Measurements from ENCODE around the gene TRPC1. TPM values are rescaled to one million over a fixed set of nuclear protein-coding genes. Genes with fewer than 3 reads are reported as not detected.

TRPC1 gene
- polyA plus RNA-seq, 1 donor from 2014 or later, result 37.2 TPM

DNA sequence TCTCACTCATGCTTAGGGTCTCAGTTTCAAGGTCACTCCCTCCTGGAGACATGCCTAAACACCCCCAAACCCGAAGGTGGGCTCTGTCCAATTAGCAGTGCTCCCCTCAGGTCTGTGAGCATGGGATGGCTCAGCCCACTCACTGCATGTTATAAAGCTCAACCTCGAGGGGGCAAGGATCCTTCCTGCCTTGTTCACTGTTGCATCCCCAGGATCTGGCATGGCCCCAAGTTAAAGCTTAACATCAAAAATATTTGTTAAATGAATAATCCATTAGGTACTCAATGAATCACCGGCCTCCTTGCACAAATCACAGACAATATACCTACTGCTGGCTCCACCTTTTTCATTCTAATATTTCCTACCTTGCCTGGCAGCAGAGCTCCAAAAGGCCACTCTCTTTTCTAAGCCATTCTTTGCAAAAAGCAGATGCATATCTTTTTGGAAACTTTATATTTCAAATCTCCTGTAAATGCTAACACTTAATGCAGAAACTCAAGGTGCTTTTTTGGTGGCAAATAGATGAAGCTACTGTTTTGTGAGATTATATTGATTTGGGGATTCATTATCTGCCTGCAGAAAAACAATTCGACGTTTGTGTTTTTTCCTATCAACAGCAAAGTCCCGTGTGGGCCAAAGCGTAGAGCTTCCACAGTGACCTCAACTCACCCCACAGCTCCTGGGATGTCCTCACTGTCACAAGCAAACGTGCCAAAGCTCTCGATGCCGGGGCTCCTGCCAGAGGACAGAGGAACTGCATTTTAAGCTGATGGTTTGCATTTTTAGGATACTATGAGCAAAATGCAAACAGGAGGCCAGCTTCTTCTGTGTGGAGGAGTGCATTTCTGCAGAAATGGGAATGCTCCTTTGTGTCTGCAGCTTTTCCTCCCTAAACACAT, 129.7 kb downstream of the TRPC1 start:
- Histone ChIP-seq H3K36me3 (ENCODE audit: insufficient read depth, low read length) (no peaks in the 10 kb centered on the region), H3F3A (ENCODE audit: insufficient read depth, low read length, poor library complexity, severe bottlenecking) (no peaks in the 10 kb centered on the region), H4K20me1 (ENCODE audit: insufficient read depth) (no peaks in the 10 kb centered on the region), H3K27ac (ENCODE audit: low read length) (no peak overlapping the region), H3K79me2 (replicated peaks; ENCODE audit: insufficient read depth, low read length) (no peaks in the 10 kb centered on the region), H2AFZ (ENCODE audit: low read depth, low read length) (no peak overlapping the region), H3K9ac (ENCODE audit: low read length) (no peak overlapping the region), H3K9me2 (ENCODE audit: insufficient read depth, low read length) (no peaks in the 10 kb centered on the region), H3K4me2 (ENCODE audit: low read length) (no peak overlapping the region), H3K9me3 (ENCODE audit: low read length) (no peaks in the 10 kb centered on the region), H3K4me3 (ENCODE audit: low read length) (no peak overlapping the region), H3K27me3 (ENCODE audit: insufficient read depth, low read depth, low read length) (no peaks in the 10 kb centered on the region)
- no peak for TF ChIP-seq POLR2AphosphoS5 (IDR thresholded peaks at IDR 0.05)
- TF ChIP-seq, protein P1, sequence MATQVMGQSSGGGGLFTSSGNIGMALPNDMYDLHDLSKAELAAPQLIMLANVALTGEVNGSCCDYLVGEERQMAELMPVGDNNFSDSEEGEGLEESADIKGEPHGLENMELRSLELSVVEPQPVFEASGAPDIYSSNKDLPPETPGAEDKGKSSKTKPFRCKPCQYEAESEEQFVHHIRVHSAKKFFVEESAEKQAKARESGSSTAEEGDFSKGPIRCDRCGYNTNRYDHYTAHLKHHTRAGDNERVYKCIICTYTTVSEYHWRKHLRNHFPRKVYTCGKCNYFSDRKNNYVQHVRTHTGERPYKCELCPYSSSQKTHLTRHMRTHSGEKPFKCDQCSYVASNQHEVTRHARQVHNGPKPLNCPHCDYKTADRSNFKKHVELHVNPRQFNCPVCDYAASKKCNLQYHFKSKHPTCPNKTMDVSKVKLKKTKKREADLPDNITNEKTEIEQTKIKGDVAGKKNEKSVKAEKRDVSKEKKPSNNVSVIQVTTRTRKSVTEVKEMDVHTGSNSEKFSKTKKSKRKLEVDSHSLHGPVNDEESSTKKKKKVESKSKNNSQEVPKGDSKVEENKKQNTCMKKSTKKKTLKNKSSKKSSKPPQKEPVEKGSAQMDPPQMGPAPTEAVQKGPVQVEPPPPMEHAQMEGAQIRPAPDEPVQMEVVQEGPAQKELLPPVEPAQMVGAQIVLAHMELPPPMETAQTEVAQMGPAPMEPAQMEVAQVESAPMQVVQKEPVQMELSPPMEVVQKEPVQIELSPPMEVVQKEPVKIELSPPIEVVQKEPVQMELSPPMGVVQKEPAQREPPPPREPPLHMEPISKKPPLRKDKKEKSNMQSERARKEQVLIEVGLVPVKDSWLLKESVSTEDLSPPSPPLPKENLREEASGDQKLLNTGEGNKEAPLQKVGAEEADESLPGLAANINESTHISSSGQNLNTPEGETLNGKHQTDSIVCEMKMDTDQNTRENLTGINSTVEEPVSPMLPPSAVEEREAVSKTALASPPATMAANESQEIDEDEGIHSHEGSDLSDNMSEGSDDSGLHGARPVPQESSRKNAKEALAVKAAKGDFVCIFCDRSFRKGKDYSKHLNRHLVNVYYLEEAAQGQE (IDR thresholded peaks at IDR 0.05; ENCODE audit: borderline replicate concordance), result no peak
- no peak for TF ChIP-seq MXI1 (conservative IDR thresholded peaks at IDR 0.05; ENCODE audit: poor library complexity, severe bottlenecking)
- no peak for TF ChIP-seq EZH2 (IDR thresholded peaks at IDR 0.05; ENCODE audit: borderline replicate concordance, insufficient read depth, low read length, poor library complexity, severe bottlenecking)
- TF ChIP-seq TAF1 (IDR thresholded peaks at IDR 0.05; ENCODE audit: low read depth), result no peak
- TF ChIP-seq RAD21 (conservative IDR thresholded peaks at IDR 0.05), result no peak
- TF ChIP-seq SMC3 (conservative IDR thresholded peaks at IDR 0.05; ENCODE audit: poor library complexity), result no peak
- no peak for TF ChIP-seq EP300 (conservative IDR thresholded peaks at IDR 0.05; ENCODE audit: poor library complexity, severe bottlenecking)

DNA sequence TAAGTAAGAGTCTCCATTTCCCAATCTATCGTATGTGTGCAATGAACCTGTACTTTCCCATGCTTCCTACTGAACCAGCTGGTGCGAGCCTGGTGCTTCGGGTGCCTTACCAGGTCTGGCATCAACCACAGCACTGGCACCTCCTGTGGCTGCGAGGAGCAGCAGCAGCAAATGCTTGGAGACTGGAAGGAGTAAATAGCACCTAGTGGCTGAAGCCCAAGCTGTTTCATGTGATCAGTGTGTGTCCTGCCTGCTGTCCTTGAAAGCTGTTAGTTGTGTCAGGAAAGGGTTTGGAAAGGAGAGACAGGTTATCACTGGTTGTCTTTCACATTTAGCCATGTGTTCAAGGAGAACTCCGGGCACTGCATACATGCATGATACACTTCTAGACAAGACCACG, 133.2 kb downstream of the TRPC1 start:
- no peak overlapping the region for H3K4me3 ChIP-seq (ENCODE audit: low read length)
- H4K20me1 ChIP-seq (ENCODE audit: insufficient read depth), result no peaks in the 10 kb centered on the region
- no peaks in the 10 kb centered on the region for H3K27me3 ChIP-seq (ENCODE audit: insufficient read depth, low read depth, low read length)
- no peak overlapping the region for H2AFZ ChIP-seq (ENCODE audit: low read depth, low read length)
- no peaks in the 10 kb centered on the region for H3F3A ChIP-seq (ENCODE audit: insufficient read depth, low read length, poor library complexity, severe bottlenecking)
- H3K4me2 ChIP-seq (ENCODE audit: low read length), result no peak overlapping the region
- H3K9ac ChIP-seq (ENCODE audit: low read length), result no peak overlapping the region
- H3K9me3 ChIP-seq (ENCODE audit: low read length), result no peaks in the 10 kb centered on the region
- TF ChIP-seq, protein P1 (IDR thresholded peaks at IDR 0.05; ENCODE audit: borderline replicate concordance), result no peak
- no peak for TF ChIP-seq RAD21 (conservative IDR thresholded peaks at IDR 0.05)
- no peak for TF ChIP-seq EZH2 (IDR thresholded peaks at IDR 0.05; ENCODE audit: borderline replicate concordance, insufficient read depth, low read length, poor library complexity, severe bottlenecking)
- TF ChIP-seq EP300 (conservative IDR thresholded peaks at IDR 0.05; ENCODE audit: poor library complexity, severe bottlenecking), result no peak
- no peak for TF ChIP-seq MXI1 (conservative IDR thresholded peaks at IDR 0.05; ENCODE audit: poor library complexity, severe bottlenecking)
- no peak for TF ChIP-seq POLR2AphosphoS5 (IDR thresholded peaks at IDR 0.05)
- no peak for TF ChIP-seq TAF1 (IDR thresholded peaks at IDR 0.05; ENCODE audit: low read depth)
- no peak for TF ChIP-seq SMC3 (conservative IDR thresholded peaks at IDR 0.05; ENCODE audit: poor library complexity)
- no peak for TF ChIP-seq CTCF (IDR thresholded peaks at IDR 0.05; ENCODE audit: poor library complexity, severe bottlenecking)
- H3K79me2 ChIP-seq (replicated peaks; ENCODE audit: insufficient read depth, low read length), result no peaks in the 10 kb centered on the region
- no peaks in the 10 kb centered on the region for H3K9me2 ChIP-seq (ENCODE audit: insufficient read depth, low read length)
- no peaks in the 10 kb centered on the region for H3K36me3 ChIP-seq (ENCODE audit: insufficient read depth, low read length)
- no peak overlapping the region for H3K27ac ChIP-seq (ENCODE audit: low read length)

Measured in neural cell (in vitro differentiated cells).